Stimulated activated CD4-positive, alpha-beta T cell treated with anti-CD3 and anti-CD28 coated beads, Interleukin-1b, Interleukin-23, amount 100 ng/mL, for 1 hour (primary cell): ENCODE measurements around the gene GAMT.
"Not testable (repeated sequence)": the region's sequence is repeated elsewhere in the genome, so short reads cannot be mapped to it uniquely, and the experiment has no call there.

Experiments
- DNase-seq, 2 donors: peaks; one replicate each; pipeline ENCODE4 v3.0.0-alpha.2; 2020; ENCODE audit warnings: low read depth in 2 of 2

The GAMT gene

DNA sequence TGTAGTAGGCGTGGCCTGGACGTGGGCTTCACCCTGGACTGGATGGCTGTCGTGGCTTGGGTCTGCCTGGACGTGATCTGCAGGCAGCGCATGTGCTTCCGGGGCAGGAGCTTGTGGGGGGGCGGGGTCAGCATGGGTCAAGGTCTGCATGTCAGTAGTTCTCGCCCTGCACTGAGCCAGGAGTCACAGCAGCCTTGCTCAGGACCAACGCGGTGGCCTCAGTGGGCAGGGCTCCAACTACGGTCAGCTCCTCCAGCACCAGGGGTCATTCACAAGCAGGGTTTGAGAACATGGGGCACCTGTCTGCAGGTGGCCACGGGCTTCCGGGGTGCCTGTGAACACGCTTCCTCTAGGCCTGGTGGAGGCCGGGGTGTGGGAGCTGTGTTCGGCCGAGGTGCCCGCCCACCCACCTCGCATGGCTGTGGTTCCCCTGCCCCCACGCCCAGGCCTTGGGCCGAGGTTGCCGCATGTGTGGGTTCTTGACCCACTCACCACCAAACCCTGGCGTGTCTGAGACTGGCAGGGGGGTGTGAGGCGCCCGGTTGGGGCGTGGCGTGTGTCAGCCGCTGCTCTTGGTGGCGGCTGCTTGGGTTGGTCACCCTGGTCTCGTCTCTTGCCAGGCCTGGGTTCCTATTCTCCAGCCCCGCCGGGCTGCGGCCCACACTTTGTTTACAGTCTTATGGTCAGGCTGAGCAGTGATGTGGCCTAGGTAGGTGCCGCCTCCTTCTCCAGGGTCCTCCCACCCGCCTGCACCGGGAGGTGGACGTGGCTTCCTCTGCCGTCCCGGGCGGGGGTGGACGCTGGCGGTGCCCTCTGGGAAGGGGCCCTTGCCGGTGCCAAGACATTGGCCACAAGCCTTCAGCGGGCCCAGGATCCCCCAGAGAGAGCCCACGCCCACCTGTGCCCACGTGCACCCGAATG is 32.0 kb upstream of the GAMT start:
- no peak for DNase-seq

DNA sequence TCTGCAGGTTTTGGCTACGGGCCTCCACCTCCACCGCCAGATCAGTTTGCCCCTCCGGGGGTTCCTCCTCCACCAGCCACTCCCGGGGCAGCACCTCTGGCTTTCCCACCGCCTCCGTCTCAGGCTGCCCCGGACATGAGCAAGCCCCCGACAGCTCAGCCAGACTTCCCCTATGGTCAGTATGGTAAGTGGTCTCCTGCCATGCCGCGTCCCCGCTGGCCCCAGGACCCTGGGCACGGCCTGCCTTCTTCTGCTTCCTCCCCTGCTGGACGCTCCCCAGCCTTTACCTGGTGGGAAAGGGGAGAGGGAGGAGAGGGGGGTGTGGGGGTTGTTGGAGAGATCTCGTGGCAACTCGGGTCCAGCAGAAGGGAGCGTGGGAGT is 31.2 kb upstream of the GAMT start:
- DNase-seq, result no peak

DNA sequence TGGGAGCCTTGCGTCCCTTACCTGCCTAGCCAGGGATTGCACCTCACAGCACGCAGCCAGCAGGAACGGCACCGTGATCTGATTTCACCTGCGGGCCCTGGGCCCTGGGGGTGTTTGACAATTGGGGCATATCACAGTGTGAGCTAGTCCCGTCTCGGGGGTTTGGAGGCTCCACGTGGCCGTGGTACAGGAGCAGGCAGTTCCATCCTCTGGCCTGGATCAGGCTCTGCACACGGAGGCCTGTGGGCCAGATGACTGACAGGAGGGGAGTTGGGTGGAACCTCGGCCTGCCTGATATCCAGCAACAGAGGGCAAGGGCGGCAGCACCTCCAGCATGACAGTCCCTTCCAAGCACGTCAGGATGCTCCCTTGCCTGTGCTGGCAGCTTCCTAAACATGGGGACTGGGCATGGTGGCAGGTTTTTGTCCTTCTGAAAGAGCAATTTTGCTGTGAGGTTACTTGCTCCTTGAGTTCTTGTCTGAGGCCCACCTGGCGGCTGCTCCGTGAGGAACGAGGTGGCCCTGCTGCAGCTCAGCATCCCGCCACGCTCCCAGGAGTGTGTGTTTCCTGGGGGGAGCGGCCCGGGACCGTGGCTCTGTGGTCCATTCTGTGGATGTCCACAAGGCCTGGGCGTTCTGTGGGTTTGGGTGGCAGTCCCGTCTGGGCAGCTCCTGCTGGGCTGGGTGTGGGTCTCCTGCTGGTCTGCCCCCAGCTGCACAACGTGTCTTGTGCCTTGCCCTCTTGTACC is 30.6 kb upstream of the GAMT start:
- DNase-seq, result no peak

DNA sequence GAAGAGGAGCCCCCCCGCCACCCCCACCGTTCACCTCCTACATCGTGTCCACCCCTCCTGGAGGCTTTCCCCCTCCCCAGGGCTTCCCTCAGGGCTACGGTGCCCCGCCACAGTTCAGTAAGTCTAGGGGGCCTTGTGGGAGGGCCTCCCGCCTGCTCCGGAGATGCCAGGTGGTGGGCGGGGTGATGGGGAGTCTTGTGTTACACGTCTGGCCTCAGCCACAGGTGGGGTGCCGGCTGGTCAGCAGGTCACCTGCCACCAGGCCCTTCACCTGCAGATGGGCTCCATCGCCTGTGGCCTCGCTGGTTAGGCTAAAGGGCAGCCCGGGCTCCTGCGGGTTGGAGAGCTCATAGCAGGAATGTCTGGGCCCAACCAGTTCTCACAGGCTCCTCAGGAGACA is 28.9 kb upstream of the GAMT start:
- DNase-seq, result no peak

DNA sequence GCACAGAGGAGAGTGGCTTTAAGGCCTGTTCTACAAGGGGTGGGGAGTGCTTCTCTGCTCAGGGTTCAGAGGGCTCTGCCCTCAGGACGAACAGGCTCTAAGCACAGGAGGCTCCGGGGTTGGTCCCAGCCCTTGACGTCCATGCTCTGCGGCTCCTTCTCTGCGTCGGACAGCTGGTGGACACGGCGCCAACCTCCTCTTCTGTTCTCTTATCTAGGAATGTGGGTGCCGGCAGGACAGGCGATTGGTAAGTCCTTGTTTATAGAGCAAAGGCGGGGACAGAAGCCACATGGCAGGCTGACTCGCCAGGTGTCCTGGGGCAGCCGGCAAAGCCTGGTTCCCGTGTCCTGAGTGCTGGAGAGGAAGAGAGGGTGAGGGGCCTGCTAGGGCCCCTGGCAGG is 28.4 kb upstream of the GAMT start:
- no peak for DNase-seq

DNA sequence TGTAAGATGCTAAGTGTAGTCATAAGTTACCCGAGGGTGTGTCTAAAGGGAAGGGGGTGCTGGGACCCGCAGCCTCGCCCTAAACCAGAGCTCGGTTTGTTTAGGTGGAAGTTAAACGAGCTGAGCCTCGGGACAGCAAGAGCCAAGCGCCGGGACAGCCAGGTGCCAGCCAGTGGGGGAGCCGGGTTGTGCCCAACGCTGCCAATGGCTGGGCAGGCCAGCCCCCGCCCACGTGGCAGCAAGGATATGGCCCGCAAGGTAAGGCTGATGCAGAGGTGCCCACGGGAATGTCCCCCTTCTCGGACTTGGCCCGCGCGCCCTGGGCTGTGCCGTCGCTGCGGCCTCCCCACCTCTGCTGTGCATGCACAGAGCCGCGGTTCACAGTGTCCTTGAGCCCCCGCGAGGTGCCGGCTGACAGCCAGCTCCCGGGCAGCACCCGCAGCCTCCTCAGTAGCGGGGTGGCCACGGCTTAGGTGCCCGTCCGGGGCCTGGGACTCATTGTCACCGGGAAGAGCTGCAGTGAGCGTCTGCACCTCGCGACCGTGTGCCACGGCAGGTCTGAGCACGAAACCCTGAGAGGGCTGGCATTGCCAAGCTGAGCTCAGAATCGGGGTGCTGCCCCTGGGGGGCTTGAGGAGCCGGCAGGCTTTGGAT is 27.5 kb upstream of the GAMT start:
- no peak for DNase-seq

DNA sequence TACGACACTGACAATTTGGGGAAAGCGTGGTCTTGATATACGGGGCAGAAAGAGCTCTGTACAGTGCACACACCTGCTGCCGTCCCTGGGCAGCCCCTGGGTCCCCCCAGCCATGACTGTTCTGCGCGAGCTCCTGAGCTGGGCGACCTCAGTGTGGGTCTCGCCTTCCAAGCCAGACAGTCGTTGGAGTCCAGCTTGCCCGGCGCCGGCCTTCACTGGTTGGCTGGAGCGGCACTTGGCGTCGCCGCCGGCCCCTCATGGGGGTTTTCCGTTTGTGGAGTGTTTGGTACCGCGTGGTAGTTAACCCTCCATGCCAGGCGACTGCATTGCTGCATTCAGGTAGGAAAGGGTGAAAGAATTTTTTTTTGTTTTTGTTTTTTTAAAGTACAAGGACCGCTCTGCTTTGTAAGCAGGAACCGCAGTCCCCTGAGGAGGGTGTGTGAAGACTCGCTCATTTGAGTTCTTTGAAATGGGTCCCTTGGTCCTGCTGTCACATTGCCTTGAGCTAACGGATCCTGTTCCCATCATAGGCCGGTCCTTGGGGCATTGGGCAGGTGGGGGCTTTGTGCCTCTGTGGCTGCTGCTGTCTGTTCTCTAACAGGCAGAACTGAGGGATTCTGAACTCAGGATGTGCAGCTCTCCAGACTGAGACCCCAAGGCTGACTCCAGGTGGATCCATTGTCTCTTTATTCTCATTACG is 26.0 kb upstream of the GAMT start:
- DNase-seq, result no peak

DNA sequence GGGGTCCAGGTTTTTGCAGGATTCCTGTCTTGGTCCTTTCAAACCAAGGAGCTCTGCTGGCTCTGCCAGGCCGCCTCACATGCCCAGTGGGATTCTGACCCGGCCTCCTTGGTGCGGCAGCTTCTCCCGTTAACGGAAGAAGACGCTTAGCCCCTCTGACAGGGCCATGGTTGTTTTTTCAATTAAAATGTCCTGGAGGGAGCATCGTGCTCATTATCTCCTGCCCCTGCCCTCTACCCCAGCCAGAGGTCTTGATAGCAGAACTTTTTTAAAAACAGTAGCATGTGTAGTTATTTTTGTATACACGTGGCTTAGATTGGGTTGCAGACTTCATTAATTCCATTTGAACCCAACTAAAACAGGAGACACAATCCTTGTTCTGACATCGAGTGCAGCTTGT is 25.4 kb upstream of the GAMT start:
- no peak for DNase-seq

DNA sequence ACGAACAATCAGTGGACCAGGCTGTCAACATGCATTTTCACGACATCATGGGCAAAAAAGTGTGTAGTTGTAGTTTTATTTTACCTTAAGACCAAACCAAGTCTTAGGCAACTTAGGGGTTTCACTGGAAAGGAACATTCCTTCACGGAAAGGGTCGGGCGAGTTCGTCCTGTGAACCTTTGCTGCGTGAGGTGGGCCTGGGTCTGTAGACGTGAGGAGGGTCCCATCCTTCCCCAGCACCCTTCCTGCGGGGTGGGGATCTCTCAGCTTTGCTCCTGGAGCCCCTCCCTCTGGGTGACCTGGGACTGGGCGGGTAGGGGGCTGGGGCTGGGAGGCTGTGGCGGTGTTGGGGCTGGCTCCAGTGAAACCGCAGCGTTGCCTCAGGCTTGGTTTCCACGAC is 24.6 kb upstream of the GAMT start:
- DNase-seq, result no peak

DNA sequence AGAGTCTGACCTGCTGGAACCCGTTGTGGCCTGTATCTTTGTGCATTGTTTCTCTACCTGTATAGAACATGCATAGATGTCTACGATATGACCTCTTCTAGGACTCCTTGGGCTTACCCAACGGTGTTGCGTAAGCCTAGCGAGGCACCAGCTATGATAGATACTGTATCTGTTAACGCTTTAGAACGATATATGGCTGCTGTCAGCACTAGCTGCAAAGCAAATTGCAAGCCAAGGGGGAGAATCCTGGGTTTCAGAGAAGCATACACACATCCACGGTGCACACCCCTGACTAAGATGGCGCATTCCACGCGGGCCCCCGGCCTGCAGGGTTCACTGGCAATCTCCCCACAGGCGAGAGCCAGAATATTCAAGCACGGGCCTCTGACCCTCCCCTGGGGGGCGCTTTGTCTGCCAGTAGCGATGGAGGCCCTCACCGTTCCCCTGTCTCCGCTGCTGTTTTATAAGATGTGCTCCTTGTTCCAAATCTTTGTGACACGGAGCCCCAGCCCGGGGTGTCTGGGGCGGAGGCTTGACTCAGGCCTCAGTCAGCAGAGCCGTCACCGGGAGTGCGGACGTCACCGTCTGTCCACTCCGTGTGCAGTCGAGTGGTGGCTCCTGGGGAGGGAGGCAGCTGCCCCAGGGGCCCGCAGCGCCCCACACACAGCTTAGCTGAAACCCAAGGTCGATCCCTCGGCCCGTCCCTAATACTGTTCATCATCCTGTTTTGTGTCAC is 23.9 kb upstream of the GAMT start:
- no peak for DNase-seq

DNA sequence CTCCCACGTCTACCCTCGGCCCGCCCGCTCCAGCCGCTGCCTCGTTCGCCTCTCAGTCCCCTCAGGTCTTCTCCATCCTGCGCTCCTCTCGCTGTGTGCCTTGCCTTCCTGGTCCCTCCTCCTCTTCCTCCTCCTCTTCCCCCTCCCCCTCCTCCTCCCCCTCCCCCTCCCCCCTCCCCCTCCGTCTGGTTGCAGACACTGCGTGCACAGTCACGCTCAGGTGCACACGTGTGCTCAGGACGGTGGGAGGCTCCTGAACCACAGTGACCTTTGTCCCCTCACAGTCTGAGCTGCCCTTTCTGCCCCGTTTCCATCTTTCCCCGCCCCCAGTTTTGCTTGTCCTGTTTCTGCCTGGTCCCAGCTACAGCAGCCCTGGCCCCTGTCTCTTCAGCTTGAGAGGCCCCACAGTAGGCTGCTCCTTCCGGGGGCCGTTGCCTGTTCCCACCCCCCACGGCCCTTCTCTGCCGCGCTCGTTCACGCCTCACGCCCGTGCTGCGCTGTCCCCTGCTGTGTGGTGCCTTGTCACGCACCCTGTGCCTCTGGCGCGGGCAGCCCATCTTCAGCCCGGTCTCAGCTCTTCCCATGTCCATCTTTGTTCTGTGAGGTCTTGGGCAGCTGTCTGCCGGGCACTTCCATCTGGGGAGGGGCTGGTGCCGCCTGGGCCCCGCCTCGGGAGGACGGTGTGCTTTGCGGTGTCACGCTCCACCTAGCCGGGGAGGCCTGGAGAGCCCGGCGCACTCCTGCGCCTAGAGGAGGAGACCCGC is 23.0 kb upstream of the GAMT start:
- no peak for DNase-seq

DNA sequence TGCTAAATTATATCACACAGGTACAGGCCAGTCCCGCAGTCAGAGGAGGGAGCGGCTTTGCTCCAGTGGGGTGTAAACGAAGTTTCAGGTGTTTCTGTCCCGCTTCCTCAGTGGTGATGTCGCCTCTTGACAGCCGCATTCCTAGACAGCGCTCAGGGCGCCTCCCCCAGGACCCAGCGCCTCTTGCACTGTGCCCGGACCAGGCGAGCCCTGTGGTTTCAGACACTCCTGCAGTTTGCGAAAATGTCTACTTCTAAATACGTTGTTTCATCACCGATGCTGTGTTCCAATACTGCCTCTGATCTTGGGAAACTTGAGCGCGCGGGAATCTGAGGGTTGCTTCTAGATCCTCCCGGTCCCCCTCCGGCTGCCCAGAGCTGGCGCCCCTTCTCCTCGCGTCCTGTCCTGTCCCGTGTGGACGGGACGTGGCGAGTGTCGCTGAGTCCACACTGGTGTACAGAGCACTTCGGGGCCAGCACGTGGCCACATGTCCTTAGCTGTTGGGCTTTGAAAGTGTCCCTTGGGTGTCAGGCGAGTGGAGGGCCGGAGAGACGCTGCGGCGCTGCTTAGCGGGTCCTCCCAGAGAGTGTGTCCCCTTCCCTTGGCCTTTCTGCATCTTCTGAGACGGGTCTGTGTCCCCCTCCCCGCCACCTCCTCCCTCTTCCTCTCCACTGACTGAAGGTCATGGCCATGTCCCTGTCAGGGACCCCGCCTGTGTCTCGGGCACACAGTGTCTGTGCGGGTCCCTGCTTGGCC is 22.3 kb upstream of the GAMT start:
- no peak for DNase-seq

DNA sequence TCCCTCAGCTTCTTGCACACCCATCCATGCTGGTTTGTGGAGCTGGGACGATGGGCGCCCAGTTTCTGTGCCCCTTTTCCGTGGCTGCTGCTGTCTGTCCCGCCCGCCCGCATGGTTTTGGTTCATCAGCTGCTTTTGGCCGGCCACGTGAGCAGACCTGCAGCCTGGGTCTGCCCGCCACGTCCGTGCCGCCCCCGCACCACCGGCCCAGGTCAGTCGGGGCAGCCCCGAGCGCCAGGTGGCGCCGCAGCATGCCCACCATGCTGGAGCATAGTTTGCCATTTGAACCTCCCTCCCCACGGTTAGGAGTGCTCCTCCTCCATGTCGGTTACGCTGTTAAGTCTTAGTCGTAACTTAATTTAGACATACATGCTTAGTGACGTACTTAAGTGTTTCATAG is 21.6 kb upstream of the GAMT start:
- DNase-seq, result no peak

DNA sequence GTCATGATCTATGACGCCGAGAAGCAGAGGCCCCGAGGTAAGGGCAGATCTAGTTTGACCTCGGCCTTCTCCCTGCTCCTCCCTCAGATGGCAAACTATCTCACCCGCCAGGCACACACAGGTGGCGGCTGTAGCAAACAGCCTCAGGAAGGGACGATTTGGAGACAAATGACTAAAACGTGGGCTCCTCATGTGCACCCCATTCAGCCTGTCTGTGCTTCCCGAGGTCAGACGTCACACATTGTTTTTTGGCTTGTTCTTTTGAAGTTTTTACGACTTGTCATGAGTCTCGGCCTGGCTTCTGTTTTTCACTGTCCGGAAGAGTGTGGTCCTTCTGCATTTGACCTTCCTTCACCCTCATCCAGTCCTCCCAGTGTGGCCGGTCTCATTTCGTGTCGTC is 21.0 kb upstream of the GAMT start:
- no peak for DNase-seq

DNA sequence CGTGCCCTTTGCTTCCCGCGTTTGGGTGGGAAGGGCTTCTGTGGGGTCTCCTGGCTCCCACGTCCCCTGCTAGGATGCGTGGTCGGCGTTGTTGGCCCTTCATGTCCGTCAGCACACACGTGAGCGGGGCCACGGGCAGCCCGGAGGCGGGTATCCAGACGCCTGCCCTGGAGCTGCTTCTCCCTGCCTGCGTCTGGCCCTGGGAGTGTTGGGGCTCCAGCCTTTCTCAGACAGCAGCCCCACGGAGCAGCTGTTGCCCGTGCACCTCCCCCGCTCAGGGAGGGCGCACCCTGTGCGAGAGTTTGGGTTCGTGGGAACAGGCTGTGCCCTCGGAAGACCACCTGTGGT is 20.6 kb upstream of the GAMT start:
- DNase-seq, result no peak

DNA sequence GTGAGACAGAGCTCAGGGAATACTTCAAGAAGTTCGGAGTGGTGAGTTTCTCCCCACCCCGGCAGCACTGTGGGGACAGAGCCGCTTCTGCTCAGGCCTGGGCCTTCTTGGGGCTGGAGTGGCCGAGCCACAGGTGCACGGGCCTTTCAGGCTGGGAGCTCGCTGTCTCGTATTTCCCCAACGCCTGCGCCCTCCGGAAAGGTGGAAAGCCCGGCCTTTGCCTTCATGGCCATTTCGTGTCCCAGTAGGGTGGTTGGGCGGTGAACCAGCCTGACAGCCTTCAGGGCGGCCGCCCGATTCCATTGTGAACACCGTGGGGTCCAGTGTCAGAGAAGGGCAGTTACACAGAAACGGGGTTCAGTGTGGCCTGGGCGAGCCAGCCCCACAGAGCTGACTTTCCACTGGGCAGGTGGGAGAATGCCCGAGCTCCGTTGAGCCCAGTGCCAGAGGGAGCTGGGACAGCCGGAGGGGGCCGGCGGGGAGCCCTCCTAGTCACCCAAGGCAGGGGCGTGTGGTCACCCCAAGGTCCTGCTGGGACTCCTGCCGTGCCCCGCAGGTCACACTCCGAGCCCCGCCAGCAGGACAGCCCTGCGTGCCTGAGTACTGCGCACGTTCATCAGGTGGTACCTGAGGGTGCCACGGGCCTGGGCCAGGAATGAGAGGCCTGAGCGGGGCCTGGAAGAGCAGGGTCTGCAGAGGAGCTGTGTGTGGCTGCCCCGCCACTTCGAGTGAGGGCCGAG is 20.0 kb upstream of the GAMT start:
- DNase-seq, result no peak

DNA sequence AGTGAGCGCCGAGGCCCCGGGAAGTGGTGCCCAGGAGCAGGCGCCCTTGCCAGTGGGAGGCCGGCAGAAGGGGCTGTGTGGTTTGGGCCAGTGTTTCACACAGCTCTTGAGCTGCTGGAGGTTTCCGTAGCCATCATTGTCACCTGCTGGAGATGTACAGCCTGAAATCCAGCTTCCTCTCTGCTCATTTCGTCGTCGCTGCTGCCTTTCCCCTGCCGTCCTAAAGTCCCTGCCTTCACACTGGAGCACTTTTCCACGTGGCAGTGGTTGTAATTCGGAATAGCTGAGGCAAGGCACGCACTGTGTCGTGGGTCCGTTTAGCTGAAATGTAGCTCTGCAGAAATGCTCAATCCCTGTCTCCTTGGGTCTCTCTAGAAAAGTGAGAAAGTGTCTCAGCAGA is 19.2 kb upstream of the GAMT start:
- DNase-seq, result no peak

DNA sequence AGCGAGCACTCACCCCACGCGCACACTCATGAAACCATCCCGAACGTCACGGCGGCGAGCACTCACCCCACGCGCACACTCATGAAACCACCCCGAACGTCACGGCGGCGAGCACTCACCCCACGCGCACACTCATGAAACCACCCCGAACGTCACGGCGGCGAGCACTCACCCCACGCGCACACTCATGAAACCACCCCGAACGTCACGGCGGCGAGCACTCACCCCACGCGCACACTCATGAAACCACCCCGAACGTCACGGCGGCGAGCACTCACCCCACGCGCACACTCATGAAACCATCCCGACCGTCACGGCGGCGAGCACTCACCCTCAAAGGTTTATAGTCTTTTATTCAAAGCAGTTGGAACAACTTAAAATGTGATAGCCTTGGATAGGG is 18.7 kb upstream of the GAMT start:
- not testable (repeated sequence) for DNase-seq
